GM12891 (cell line): ENCODE data around the gene GPX4.

Source experiments
- DNase-seq: peaks from one replicate; pipeline ENCODE4 v3.0.0; 2011; ENCODE audit warnings: low spot score; ENCODE audit not compliant: insufficient read length
- FAIRE-seq: peaks from 2 replicates; lab custom pipeline; 2011; peaks lifted over from hg19 to GRCh38; lab: Jason Lieb, UNC
- PAX5 ChIP-seq: IDR thresholded peaks from 2 replicates; pipeline ENCODE4 v1.6.1; 2011; ENCODE audit warnings: low read length, moderate library complexity, mild to moderate bottlenecking; ENCODE audit not compliant: insufficient read depth, severe bottlenecking
- POLR2A ChIP-seq: IDR thresholded peaks from 2 replicates; pipeline ENCODE4 v1.6.1; 2011; ENCODE audit warnings: low read depth, low read length, control low read depth
- POLR2AphosphoS5 ChIP-seq: IDR thresholded peaks from 2 replicates; pipeline ENCODE4 v1.6.1; 2011; ENCODE audit warnings: low read depth, low read length, control low read depth
- POU2F2 ChIP-seq: IDR thresholded peaks from 2 replicates; pipeline ENCODE4 v1.6.1; 2011; ENCODE audit warnings: low read depth, mild to moderate bottlenecking, control low read depth, low read length, moderate library complexity
- SPI1 ChIP-seq: IDR thresholded peaks from 2 replicates; pipeline ENCODE4 v1.6.1; 2011; ENCODE audit warnings: low read depth, low read length, control low read depth
- TAF1 ChIP-seq: IDR thresholded peaks from 2 replicates; pipeline ENCODE4 v1.6.1; 2011; ENCODE audit warnings: low read depth, low read length, control low read depth

GPX4 gene

DNA sequence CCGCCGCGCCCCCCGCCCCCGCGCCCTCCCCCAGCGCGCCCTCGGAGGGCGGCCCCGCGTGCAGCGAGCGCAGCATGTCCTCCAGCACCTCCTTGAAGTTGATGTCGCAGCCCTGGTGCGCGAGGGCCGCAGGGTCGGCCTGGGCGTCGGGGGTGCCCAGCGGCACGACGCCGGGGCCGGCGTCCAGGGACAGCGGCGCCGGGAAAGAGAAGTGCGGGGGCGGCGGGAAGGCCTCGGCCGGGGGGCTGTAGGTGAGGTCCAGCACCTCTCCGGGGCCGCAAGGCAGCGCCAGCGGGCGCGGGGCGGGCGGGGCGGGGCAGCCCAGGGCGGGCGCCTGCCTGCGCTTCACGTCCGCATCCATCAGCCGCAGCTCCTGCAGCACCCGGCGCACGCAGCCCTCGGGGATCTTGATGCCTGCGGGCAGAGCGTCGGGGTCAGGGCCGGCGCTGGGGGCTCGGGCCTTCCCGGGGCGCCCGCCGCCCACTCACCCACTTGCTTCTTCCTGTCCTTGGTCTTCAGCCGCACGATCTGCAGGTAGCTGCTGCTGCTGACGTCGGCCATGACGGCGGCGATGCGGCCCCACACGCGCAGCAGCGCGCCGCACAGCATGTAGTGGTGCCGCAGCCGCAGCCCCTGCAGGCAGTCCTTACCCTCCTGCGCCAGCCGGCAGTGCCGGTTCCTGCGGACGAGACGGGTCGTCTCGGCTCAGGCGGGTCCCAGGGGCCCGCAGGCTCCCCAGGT lies 4.7 kb downstream of the GPX4 start:
- no peak for DNase-seq
- no peak for FAIRE-seq
- TF ChIP-seq PAX5 (no peak), TAF1 (no peak), SPI1 (no peak), POLR2A (no peak), POLR2AphosphoS5 (no peak), POU2F2 (no peak)

GRCh38 chr19:1109032-1109551 lies 5.3 kb downstream of the GPX4 start:
- no peak for DNase-seq
- no peak for FAIRE-seq
- no peak for TF ChIP-seq TAF1
- no peak for TF ChIP-seq POLR2A
- TF ChIP-seq POU2F2: no peak
- no peak for TF ChIP-seq PAX5
- no peak for TF ChIP-seq POLR2AphosphoS5
- TF ChIP-seq SPI1: no peak

DNA sequence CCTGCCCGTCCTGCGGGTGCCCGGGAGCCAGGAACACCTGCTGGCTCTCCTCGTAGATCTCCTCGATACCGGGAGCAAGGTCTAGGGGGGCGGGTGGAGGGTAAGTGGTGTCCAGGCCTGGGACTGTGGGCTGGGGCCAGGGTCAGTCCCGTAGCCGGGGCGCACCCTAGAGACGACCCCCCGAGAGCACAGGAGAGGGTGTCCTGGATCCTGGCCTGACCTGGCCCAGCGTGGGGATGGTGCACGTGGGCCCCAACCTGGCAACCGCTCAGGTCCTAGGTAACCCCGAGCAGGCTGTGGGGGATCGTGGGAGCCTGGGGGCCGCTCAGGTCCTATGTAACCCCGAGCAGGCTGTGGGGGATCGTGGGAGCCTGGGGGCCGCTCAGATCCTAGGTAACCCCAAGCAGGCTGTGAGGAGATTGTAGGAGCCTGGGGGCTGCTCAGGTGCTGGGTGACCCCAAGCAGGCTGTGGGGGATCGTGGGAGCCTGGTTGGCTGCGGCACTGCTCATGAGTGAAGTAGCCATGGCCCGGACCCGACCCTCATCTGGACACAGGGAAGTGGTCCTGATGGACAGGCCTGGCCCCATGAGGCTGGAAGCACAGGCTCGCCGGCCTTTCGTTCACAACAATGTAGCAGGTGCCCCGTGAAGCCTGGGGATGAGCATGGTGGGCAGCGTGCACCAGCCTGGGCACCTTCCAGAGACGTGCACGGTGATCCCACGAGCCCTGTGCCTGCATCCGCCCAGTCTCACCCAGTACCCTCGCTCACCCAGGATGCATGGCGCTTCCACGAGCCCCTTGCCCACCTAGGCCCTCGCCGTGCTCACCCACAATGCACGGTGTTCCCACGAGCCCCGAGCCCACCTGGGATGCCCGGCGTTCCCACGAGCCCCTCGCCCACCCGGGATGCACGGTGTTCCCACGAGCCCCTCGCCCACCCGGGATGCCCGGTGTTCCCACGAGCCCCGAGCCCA lies 6.2 kb downstream of the GPX4 start:
- TF ChIP-seq POU2F2 (no peak), POLR2AphosphoS5 (no peak; the same call in 1 of the 2 replicates), POLR2A (peak; percentile 10; the same call in 1 of the 2 replicates), PAX5 (no peak), SPI1 (no peak), TAF1 (no peak)
- FAIRE-seq: no peak
- no peak for DNase-seq

- no peak for FAIRE-seq
- no peak for DNase-seq
Observed at GRCh38 chr19:1110809-1111640, 7.2 kb downstream of the GPX4 start.

DNA sequence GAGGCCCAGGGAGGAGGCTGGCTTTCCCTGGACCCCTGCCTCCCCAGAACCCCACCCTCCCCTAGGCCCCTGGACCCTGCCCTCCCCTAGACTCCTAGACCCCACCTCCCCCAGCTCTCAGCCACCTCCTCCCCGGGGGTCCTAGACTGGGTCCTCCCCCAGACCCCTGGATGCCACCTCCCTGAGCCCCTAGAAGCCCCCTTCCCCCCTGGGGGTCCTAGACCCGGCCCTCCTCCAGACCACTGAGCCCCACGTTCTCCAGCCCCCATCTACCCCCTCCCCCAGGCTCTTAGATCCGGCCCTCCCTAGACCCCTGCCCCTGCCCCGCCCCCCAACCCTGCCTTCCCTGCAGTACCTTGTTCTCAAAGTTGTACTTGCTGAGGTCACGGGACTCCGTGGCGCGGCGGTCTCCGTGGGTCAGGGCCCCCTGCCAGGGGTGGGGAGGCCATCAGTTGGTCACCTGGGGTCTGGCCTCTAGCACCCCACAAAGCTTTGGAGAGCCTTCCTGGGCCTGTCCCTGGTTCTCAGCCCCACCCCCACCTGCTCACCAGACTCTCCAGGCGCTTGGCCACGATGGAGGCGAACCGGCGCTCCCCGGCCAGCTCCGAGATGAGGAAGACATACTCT lies 8.0 kb downstream of the GPX4 start:
- TF ChIP-seq POU2F2: no peak
- TF ChIP-seq POLR2AphosphoS5: no peak
- no peak for TF ChIP-seq POLR2A
- no peak for TF ChIP-seq SPI1
- TF ChIP-seq TAF1: no peak
- TF ChIP-seq PAX5: no peak
- DNase-seq: no peak
- no peak for FAIRE-seq

More at GRCh38 chr19:1110809-1111640, 7.2 kb downstream of the GPX4 start:
- TF ChIP-seq TAF1 (no peak), PAX5 (no peak), POU2F2 (no peak), POLR2A (no peak), SPI1 (no peak), POLR2AphosphoS5 (no peak)

DNA sequence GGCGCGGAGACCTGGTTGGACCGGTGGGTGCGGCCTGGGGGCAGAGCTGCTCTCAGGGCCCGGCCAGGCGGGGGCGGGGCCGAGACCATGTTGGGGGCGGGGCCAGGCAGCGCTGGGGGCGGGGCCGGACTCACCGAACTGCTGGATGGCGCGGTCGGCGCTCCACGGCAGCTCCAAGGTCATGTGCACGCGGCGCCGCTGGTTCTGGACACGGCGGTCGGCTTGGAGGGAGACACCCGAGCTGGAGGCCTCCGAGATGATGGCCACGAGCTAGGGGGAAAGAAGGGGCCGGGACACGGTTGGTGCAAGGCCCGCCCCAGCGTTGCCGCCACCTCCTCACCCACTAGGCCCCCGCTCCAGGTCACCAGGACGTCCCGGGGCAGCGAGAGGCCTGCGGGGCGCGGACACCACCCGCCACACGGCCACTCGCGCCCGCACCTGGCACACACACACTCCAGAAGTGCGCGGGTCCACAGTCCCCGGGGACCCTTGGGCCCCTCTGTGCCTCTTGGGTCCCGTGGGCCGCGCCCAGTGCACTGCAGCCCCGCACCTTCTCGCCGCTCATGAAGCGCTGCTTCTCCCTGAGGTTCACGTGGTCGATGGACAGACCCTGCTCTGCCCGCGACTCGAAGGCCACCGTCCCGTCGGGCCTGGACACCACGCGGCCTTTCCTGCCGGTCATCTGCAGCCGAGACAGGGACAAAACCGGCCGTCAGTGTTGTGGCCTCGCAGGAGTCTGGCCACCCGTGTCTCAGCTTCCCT lies 8.7 kb downstream of the GPX4 start:
- DNase-seq (no peak), FAIRE-seq (no peak)
- TF ChIP-seq PAX5 (no peak), POLR2A (no peak), POU2F2 (no peak), SPI1 (no peak), POLR2AphosphoS5 (no peak; the same call in 1 of the 2 replicates), TAF1 (no peak)

DNA sequence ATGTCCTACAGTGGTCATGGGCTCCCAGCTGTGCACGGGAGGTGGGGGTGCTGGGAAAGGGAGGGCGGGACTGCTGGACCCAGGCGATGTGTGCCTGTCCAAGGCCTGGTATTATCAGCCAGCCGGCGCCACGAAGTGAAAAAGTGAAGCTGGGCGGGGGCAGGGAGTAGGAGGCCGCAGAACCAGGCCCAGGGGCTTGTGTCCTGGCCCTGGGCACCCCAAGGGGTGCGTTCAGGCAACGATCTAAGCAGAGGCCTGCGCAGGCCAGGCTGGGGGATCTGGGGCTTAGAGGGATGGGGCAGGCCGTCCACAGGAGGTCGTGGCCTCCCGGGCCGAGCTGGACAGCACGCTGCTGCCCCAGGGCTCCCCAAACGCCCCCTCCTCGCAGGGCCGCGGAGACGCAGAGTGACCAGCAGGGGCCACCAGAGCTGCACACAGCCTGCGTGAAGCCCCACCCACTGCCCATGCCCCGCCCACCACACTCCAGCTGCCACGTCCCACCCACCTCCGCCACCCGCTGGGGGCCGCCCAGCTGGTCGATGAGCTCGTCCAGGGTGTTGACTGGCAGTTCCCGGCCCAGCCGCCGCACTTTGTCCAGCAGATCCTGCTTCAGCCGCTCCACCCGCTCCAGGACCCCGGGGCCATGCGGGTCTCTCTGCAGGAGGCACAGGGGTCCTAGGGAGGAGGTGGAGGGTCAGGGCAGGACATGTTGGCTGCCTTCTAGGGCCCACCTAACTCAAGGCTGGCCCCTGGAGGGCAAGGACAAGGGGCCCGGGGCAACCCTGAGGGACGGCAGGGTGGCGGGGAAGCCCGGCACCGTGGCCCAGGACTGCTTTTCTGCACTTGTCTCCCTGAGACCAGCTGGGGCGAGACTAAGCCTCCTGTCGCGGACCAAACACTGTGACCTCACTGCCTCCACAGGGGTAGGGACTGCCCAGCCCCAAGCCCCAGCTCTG lies 9.5 kb downstream of the GPX4 start:
- TF ChIP-seq SPI1 (no peak), POLR2AphosphoS5 (peak; percentile 32)
- FAIRE-seq: peak; percentile 96
- peak; percentile 99 for DNase-seq
